Stimulated activated CD4-positive, alpha-beta T cell treated with anti-CD3 and anti-CD28 coated beads, Interleukin-2, amount 100 ng/mL, for 24 hours (primary cell): ENCODE results near the gene SLC39A2.
"Not testable (repeated sequence)": the region's sequence is repeated elsewhere in the genome, so short reads cannot be mapped to it uniquely, and the experiment has no call there.

Experiments
- DNase-seq, 2 donors: peaks; one replicate each; pipeline ENCODE4 v3.0.0-alpha.2; 2020

Gene SLC39A2, protein sequence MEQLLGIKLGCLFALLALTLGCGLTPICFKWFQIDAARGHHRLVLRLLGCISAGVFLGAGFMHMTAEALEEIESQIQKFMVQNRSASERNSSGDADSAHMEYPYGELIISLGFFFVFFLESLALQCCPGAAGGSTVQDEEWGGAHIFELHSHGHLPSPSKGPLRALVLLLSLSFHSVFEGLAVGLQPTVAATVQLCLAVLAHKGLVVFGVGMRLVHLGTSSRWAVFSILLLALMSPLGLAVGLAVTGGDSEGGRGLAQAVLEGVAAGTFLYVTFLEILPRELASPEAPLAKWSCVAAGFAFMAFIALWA

GRCh38 chr14:20998674-20999366 is at the start of gene SLC39A2:
SLC39A2 (plus strand) TSS chr14:20999293; CDS start chr14:20999447, 154 bp downstream.
- no peak for DNase-seq

DNA sequence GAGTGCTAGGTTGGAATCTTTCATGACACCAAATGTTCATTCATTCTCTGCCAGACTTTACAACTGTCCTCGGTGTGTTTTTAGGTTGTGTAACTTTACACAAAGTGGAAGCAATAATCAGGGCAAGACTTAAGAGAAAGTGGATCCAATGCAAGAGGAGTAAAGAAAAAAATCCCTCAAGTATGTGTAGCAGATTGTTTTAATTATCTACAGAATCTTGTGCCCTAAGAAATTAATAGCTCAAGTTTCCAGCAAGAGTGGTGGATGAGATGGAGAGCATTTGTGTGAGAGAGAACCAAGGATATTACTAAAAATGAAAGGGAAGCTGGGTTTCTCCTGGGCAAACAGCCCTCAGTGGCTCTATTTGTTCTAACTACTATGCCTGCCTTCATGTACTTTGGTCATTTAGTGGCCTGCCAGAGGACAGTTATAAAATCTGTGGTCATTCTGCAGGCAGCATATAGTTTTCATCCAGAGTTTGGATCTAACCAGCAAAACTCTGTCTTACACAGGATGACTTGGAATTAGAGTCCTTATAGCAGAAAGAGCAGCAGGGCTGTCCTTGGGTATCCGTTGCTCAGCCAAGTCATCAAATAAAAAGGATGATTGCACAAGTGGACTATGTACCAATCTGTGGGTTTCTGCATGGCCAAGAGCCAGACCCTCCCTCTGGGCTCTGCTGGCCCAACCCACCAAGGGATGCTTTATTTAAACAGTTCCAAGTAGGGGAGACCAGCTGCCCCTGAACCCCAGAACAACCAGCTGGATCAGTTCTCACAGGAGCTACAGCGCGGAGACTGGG is 44.2 kb upstream of the SLC39A2 start, which contains the start of gene RNASE2:
RNASE2 (plus strand) TSS at position 752 of the 802 bp plus-strand sequence. CDS start 285 bp downstream, outside the sequence.
- not testable (repeated sequence) for DNase-seq

GRCh38 chr14:20955538-20955873 is 43.6 kb upstream of the SLC39A2 start:
- DNase-seq = not testable (repeated sequence)

GRCh38 chr14:20956376-20956976 is 42.6 kb upstream of the SLC39A2 start:
- no peak for DNase-seq

- not testable (repeated sequence) for DNase-seq
Measured at GRCh38 chr14:20958946-20959345, 40.1 kb upstream of the SLC39A2 start.

- no peak for DNase-seq
Measured at GRCh38 chr14:20969336-20969735, 29.8 kb upstream of the SLC39A2 start.

DNA sequence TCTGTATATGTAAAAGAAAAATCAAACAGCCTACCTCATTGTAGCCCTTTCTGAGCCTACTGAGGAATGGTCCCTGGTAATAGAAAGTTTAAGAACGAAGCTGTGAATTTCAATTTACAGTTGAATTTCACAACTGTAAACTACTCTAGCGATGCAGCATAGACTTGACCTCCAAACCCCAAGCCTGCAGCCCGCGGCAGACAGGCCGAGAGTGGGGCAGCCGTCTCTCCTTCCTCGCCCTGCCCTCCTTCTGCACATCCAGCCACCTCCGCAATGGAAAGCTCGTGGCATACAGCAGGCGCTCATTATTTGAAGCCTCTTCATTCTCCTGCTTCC is 28.5 kb upstream of the SLC39A2 start:
- no peak for DNase-seq

GRCh38 chr14:20970983-20971704 is 27.9 kb upstream of the SLC39A2 start:
- DNase-seq = peak; percentile 81 to 85

DNA sequence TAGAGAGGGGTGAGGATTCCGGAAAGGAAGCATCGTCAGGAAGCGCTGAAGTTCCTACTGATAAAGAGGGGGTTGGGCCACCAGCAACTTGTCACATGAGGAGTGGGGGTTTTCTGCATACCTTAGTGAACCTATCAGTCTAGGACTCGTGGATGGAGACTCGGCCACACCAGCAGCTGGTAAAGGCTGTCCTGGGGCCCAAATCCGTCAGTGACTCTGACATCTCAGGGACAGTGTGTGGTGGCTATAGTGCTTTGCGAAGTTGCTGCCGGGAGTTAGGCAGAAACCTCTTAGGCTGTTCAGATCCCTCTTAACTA is 27.4 kb upstream of the SLC39A2 start:
- DNase-seq = no peak

GRCh38 chr14:20973501-20973900 is 25.6 kb upstream of the SLC39A2 start:
- no peak for DNase-seq

- DNase-seq = no peak
Measured at GRCh38 chr14:20976291-20976690, 22.8 kb upstream of the SLC39A2 start.

DNA sequence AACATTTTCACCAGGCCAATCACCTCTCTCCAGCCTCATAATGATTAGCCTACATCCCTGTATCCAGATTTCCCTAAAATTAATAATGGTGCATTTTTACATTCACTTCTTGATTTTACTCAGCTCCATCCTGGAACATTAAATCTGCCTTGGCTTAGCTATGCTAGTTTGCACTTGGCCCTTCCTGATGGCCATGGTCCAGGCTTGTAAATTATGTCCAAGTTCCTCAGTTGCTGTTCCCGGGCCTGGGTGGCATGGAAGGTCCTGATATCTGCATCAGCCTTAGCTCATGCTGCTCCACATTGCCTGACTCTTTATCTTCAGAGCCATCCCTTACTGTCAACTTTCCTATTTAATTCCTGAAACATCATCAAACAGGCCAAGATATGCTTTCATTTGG is 20.4 kb upstream of the SLC39A2 start:
- no peak for DNase-seq

- DNase-seq = no peak
Measured at GRCh38 chr14:20980906-20981305, 18.2 kb upstream of the SLC39A2 start.

- DNase-seq = no peak
Measured at GRCh38 chr14:20982646-20983369, 16.3 kb upstream of the SLC39A2 start.

- DNase-seq = not testable (repeated sequence)
Measured at GRCh38 chr14:20985650-20986049, 13.4 kb upstream of the SLC39A2 start.

GRCh38 chr14:20986811-20987210 is 12.3 kb upstream of the SLC39A2 start:
- no peak for DNase-seq

DNA sequence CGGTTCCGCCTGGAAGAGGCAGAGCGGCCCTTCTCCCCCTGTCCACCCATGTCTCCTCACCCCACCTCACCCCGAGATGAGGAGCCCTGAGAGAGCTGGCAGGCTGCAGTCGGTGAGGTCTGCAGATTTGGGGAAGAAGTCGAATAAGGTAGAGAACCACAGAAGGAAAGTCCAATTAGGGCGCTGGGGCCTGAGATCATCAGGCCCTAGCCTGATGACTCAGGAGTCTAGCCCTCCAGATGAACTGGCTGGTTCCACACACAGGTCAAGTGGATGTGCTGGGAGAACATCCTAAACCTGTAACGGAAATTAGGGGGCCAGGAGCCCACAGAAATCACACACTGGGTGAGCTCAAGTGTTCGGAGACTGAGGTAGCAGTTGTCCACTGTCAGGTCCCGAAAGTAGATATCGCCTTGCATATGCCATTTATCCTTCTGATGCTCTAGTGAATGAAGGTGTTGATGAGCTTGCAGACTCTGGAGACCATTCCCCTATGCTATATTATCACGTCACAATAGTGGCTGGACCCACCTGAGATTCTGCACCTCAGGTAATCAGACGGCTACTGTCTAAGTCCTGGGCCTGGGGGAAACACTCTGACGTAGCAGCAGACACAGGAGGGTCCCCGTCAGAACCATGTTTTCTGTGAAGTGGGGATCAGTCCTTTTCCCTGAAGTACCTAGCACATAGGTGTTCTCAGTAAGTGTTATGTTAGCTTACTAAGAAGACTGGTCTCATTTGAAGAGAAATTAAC is 10.2 kb upstream of the SLC39A2 start:
- DNase-seq = no peak

- DNase-seq = no peak
Measured at GRCh38 chr14:20989471-20989786, 9.7 kb upstream of the SLC39A2 start.

DNA sequence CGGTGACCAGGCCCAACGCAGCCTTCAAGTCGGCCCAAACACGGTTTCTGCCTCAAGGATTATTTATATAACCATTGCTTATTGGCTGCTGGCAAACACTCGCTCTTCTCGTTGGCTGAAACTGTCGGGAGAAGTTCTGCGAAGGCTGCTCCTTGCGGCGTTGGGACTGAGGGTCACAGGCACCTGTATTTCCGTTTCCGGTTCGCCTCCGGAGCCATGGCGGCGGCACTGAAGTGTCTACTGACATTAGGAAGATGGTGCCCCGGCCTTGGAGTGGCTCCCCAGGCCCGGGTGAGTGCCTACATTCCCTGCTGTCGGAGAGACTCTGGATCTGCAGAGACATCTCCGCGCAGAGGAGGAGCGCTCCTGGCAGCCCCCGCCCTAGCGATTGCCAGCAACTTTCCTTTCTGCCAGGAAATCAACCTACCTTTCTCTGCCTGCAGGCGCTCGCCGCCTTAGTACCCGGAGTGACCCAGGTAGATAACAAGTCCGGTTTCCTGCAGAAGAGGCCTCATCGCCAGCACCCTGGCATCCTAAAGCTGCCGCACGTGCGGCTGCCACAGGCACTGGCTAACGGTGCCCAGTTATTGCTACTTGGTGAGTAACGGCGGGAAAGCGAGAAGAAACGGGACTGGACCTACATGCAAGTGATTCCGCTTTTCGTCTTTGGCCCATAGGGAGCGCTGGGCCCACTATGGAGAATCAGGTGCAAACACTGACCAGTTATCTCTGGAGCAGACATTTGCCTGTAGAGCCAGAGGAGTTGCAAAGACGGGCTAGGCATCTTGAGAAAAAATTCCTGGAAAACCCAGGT is 9.1 kb upstream of the SLC39A2 start, which contains the start of gene METTL17:
METTL17 (plus strand) TSS at position 194 of the 814 bp plus-strand sequence; CDS start at position 217, 23 bp downstream.
- peak; percentile 88 to 89 for DNase-seq

- no peak for DNase-seq
Measured at GRCh38 chr14:20996521-20996920, 2.6 kb upstream of the SLC39A2 start.
